GM12873 (cell line): ENCODE results near the gene PRR7.

ENCODE experiments used
- CTCF ChIP-seq: IDR thresholded peaks from 2 replicates; pipeline ENCODE4 v1.5.1; 2012; ENCODE audit warnings: low read depth, mild to moderate bottlenecking, moderate library complexity, low read length, control low read depth; ENCODE audit not compliant: insufficient read depth; ENCODE audit errors: missing control alignments

Gene PRR7

GRCh38 chr5:177435847-177436536 is 10.6 kb upstream of the PRR7 start:
- TF ChIP-seq CTCF, result no peak

- no peak for TF ChIP-seq CTCF
These were observed 9.0 kb upstream of the PRR7 start for GRCh38 chr5:177437623-177438022.

GRCh38 chr5:177438468-177438867 is 8.1 kb upstream of the PRR7 start:
- no peak for TF ChIP-seq CTCF

GRCh38 chr5:177439518-177440053 is 7.0 kb upstream of the PRR7 start:
- TF ChIP-seq CTCF, result no peak

- no peak for TF ChIP-seq CTCF
These were observed 6.2 kb upstream of the PRR7 start for GRCh38 chr5:177440211-177440989.

- TF ChIP-seq CTCF, result no peak
These were observed 5.4 kb upstream of the PRR7 start for GRCh38 chr5:177440990-177441780.
